OCI-LY1 (cell line): ENCODE data around the gene SPATA16.

Experiments used
- EZH2 ChIP-seq: fragments of 200-600 bp; sonication (generic), shearing (Covaris generic); IDR thresholded peaks from 2 replicates; pipeline ENCODE4 v1.8.0; 2017; ENCODE audit warnings: borderline replicate concordance, mixed run types, mild to moderate bottlenecking, antibody characterized with exemption, low read length, moderate library complexity, mixed read lengths
- TF ChIP-seq, protein P1 (sequence below): fragments of 200-600 bp; sonication (generic), shearing (Covaris generic); IDR thresholded peaks from 2 replicates; pipeline ENCODE4 v1.5.1; 2017; ENCODE audit warnings: mild to moderate bottlenecking, antibody characterized with exemption, low read length, moderate library complexity, mixed read lengths

DNA sequence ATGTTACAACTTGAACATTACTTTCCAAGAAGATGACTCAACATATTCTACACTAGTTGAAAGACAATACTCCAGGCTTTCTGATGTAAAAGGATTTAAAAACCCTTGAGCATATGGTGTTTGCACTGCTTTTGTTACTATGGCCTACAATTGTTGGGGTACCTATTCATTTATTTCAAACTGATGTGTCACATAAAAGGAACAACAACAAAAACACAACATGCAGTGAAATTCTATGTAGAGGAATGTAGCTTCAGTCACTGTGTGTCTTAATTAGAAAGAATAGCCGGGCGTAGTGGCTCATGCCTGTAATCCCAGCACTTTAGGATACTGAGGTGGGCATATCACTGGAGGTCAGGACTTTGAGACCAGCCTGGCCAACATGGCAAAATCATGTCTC, 1.6 kb downstream of the SPATA16 start:
- TF ChIP-seq, protein P1, sequence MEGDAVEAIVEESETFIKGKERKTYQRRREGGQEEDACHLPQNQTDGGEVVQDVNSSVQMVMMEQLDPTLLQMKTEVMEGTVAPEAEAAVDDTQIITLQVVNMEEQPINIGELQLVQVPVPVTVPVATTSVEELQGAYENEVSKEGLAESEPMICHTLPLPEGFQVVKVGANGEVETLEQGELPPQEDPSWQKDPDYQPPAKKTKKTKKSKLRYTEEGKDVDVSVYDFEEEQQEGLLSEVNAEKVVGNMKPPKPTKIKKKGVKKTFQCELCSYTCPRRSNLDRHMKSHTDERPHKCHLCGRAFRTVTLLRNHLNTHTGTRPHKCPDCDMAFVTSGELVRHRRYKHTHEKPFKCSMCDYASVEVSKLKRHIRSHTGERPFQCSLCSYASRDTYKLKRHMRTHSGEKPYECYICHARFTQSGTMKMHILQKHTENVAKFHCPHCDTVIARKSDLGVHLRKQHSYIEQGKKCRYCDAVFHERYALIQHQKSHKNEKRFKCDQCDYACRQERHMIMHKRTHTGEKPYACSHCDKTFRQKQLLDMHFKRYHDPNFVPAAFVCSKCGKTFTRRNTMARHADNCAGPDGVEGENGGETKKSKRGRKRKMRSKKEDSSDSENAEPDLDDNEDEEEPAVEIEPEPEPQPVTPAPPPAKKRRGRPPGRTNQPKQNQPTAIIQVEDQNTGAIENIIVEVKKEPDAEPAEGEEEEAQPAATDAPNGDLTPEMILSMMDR: no peak
- TF ChIP-seq EZH2: no peak
